ENCODE measurements around the gene DHX34. TPM values are rescaled to one million over a fixed set of nuclear protein-coding genes. Genes with fewer than 3 reads are reported as not detected.
A peak's percentile ranks its signal among the peaks of the same experiment; 100 is the strongest.
"Not testable (repeated sequence)": the region's sequence is repeated elsewhere in the genome, so short reads cannot be mapped to it uniquely, and the experiment has no call there.

Gene DHX34, protein sequence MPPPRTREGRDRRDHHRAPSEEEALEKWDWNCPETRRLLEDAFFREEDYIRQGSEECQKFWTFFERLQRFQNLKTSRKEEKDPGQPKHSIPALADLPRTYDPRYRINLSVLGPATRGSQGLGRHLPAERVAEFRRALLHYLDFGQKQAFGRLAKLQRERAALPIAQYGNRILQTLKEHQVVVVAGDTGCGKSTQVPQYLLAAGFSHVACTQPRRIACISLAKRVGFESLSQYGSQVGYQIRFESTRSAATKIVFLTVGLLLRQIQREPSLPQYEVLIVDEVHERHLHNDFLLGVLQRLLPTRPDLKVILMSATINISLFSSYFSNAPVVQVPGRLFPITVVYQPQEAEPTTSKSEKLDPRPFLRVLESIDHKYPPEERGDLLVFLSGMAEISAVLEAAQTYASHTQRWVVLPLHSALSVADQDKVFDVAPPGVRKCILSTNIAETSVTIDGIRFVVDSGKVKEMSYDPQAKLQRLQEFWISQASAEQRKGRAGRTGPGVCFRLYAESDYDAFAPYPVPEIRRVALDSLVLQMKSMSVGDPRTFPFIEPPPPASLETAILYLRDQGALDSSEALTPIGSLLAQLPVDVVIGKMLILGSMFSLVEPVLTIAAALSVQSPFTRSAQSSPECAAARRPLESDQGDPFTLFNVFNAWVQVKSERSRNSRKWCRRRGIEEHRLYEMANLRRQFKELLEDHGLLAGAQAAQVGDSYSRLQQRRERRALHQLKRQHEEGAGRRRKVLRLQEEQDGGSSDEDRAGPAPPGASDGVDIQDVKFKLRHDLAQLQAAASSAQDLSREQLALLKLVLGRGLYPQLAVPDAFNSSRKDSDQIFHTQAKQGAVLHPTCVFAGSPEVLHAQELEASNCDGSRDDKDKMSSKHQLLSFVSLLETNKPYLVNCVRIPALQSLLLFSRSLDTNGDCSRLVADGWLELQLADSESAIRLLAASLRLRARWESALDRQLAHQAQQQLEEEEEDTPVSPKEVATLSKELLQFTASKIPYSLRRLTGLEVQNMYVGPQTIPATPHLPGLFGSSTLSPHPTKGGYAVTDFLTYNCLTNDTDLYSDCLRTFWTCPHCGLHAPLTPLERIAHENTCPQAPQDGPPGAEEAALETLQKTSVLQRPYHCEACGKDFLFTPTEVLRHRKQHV
- total RNA-seq (10 to 100 TPM; 14.1 to 21.3 (median 17.7) TPM), polyA plus RNA-seq (10 to 100 TPM in 1 of 2 donors, 1 to 10 TPM in 1; 2.6 to 13.9 TPM)
- long read RNA-seq, donor 1, partial matches to known transcripts: 13 of 17 reads
- long read RNA-seq, donor 1, other reads (novel, unspliced or antisense): 4 of 17 reads
- long read RNA-seq, donor 2, full-length matches to known transcripts: 2 of 2 reads
- long read RNA-seq, donor 2, partial matches to known transcripts: 0 of 2 reads
- long read RNA-seq, donor 2, other reads (novel, unspliced or antisense): 0 of 2 reads
- long read RNA-seq, donor 3, full-length matches to known transcripts: 8 of 51 reads
- long read RNA-seq, donor 3, partial matches to known transcripts: 34 of 51 reads
- long read RNA-seq, donor 3, other reads (novel, unspliced or antisense): 9 of 51 reads

DNA sequence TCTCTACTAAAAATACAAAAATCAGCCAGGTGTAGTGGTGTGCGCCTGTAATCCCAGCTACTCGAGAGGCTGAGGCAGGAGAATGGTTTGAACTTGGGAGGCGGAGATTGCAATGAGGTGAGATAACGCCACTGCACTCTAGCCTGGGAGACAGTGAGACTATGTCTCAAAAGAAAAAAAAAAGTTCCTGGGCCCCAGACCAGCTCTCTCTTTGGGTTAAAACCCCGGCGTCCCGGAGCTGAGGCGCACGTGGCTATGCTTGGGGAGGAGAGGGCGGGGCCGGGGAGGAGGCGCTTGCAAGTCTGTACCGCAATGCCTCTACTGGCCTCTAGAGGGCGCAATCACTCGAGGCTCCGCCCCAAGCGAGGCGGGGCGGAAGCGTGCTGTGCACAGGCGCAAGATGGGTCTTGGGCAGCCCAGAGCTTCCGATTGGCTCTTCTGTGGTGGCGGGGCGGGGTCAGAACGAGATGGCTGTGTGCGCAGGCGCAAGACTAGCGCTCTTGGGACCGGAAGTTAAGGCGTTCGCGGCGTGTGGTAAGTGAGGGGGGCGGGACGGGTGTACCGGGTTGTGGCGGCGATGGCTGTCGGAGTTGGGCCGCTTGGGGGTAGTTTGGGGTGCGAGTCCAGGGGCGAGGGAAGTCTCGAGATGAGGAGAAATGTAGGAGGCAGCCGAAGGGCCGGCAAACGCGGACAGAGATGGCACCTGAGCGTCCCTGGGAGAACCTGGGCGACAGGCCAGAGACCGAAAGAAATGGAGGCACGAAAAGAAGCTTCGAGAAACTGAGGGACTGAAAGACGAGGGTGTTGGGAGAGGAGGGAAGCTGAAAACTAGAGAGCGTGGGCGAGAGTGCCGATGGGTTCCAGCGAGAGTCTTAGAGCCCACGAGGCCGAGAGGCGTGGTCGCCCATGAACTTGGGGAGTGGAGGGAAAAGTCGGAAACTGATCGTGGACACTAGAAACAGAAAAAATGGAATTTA lies at the start of gene DHX34:
DHX34 (plus strand) TSS at position 497 of the 977 bp plus-strand sequence. CDS start 3,716 bp downstream, outside the sequence.
- peak; percentile 98 to 100 (median 99) for DNase-seq
- TF ChIP-seq CTCF (IDR thresholded peaks at IDR 0.05) (peak; percentile 98 to 100 (median 100)), POLR2A (IDR thresholded peaks at IDR 0.05) (peak; percentile 67), EP300 (IDR thresholded peaks at IDR 0.05) (no peak)
- no peaks in the 10 kb centered on the region for H3K36me3 ChIP-seq
- H3K9me3 ChIP-seq: no peaks in the 10 kb centered on the region
- H3K27ac ChIP-seq: peak within 1 kb of the TSS in 1 of 2 donors; percentile 62
- intact Hi-C loops (cut with DNase I): no loop called here
- peak within 1 kb of the TSS; percentile 81 for H3K4me3 ChIP-seq
- peaks cover 4% of the 10 kb centered on the region for H3K4me1 ChIP-seq (ENCODE audit: insufficient read depth)
- H3K27me3 ChIP-seq: no peaks in the 10 kb centered on the region
- WGBS, 3 donors: 1 to 2% (median 2%) methylated on average over 63 of the region's 63 CpGs

GRCh38 chr19:47300867-47301266 lies 48.2 kb upstream of the DHX34 start:
- not testable (repeated sequence) for DNase-seq; H3K4me1 ChIP-seq (ENCODE audit: insufficient read depth); H3K27ac ChIP-seq; H3K9me3 ChIP-seq; H3K36me3 ChIP-seq; H3K27me3 ChIP-seq; H3K4me3 ChIP-seq
- intact Hi-C loops (cut with DNase I): loop anchor here in 2 of 4 donors (10.0 kb wide), 2 partner anchors 104 to 114 kb away; partner anchors contain the start of gene MEIS3 (in 1 of the 2)
- 90 to 93% (median 91%) methylated on average over 14 of the region's 14 CpGs for WGBS, 3 donors

DNA sequence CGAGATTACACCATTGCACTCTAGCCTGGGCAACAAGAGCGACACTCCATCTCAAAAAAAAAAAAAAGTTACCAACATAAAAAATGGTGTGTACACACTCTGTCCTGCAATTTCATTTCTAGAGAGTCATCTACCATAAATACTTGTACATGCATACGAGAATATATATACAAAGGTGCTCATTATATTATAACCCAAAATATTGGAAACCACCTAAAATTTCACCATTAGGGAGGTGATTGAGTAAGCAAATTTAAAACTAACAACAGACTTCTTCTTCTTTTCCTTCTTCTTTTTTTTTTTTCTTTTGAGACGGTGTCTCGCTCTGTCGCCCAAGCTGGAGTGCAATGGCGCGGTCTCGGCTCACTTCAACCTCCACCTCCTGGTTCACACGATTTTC lies 46.9 kb upstream of the DHX34 start:
- Histone ChIP-seq H3K36me3 (no peaks in the 10 kb centered on the region), H3K4me3 (no peak overlapping the region), H3K27ac (no peak overlapping the region), H3K9me3 (no peaks in the 10 kb centered on the region), H3K4me1 (ENCODE audit: insufficient read depth) (no peaks in the 10 kb centered on the region), H3K27me3 (no peaks in the 10 kb centered on the region)
- DNase-seq: no peak
- intact Hi-C loops (cut with DNase I): loop anchor here in 2 of 4 donors (10.0 kb wide), 2 partner anchors 103 to 113 kb away; partner anchors contain the start of gene MEIS3 (in 1 of the 2)
- WGBS, 3 donors: 94 to 96% (median 94%) methylated on average over 10 of the region's 10 CpGs
- TF ChIP-seq CTCF (IDR thresholded peaks at IDR 0.05) (no peak), POLR2A (IDR thresholded peaks at IDR 0.05) (no peak), EP300 (IDR thresholded peaks at IDR 0.05) (no peak)

Measured in ovary (tissue), 10 donors.